HCT116 (cell line): Measurements from ENCODE around the gene KCND2.

Source experiments
- CTCF ChIP-seq, 3 experiments: fragments of 200-600 bp in 1 of 3; sonication (generic) in 1 of 3; IDR thresholded peaks in 2 of 3; conservative IDR thresholded peaks in 1 of 3; 2 replicates each; pipeline ENCODE4 v1.5.1; 2012 to 2017; ENCODE audit warnings: low read depth in 2 of 3, low read length in 2 of 3, antibody characterized with exemption in 1 of 3, borderline replicate concordance in 1 of 3, control low read depth in 1 of 3, mild to moderate bottlenecking in 1 of 3, mixed read lengths in 1 of 3, mixed run types in 1 of 3, moderate library complexity in 1 of 3; ENCODE audit not compliant: insufficient read depth in 1 of 3
- MAX ChIP-seq: IDR thresholded peaks from 2 replicates; pipeline ENCODE4 v1.6.1; 2012
- POLR2A ChIP-seq: IDR thresholded peaks from 2 replicates; pipeline ENCODE4 v1.7.0; 2011; ENCODE audit warnings: borderline replicate concordance; ENCODE audit not compliant: insufficient read depth, insufficient read length; ENCODE audit errors: extremely low read depth
- TCF7L2 ChIP-seq: IDR thresholded peaks from 2 replicates; pipeline ENCODE4 v1.7.0; 2011; ENCODE audit warnings: borderline replicate concordance, inconsistent platforms; ENCODE audit not compliant: insufficient read depth, insufficient read length; ENCODE audit errors: extremely low read depth

- TF ChIP-seq TCF7L2: no peak
- no peak for TF ChIP-seq POLR2A
- TF ChIP-seq CTCF (IDR thresholded peaks at IDR 0.05 in 2 of 3, conservative IDR thresholded peaks at IDR 0.05 in 1 of 3; ENCODE audit: borderline replicate concordance in 1 of 3, insufficient read depth in 1 of 3, low read depth in 2 of 3, low read length in 2 of 3): no peak
- TF ChIP-seq MAX: no peak
Measured at GRCh38 chr7:120743128-120743527, 470.2 kb downstream of the KCND2 start.
